OCI-LY1 (cell line): ENCODE measurements around the gene ZNF507.

Source experiments
- H2AFZ ChIP-seq: fragments of 200-600 bp; sonication (generic), shearing (Covaris generic); 2 replicates; pipeline ENCODE4 v1.6.0; 2014; ENCODE audit warnings: antibody characterized with exemption, mild to moderate bottlenecking, low read length
- H3F3A ChIP-seq: fragments of 200-600 bp; sonication (generic), shearing (Covaris generic); 2 replicates; pipeline ENCODE4 v1.6.0; 2014; ENCODE audit warnings: mild to moderate bottlenecking, antibody characterized with exemption, low read length, moderate library complexity; ENCODE audit not compliant: insufficient read depth
- H3K27ac ChIP-seq: fragments of 200-600 bp; sonication (generic); 2 replicates; pipeline ENCODE4 v1.5.1; 2014; ENCODE audit warnings: low read length, mixed run types, mild to moderate bottlenecking, low read depth; ENCODE audit not compliant: poor library complexity, severe bottlenecking
- H3K27me3 ChIP-seq: fragments of 200-600 bp; sonication (generic); 2 replicates; pipeline ENCODE4 v1.6.0; 2014; ENCODE audit warnings: antibody characterized with exemption, mild to moderate bottlenecking, low read length, moderate library complexity; ENCODE audit not compliant: insufficient read depth
- H3K36me3 ChIP-seq: fragments of 200-600 bp; sonication (generic); 2 replicates; pipeline ENCODE4 v1.6.1; 2014; ENCODE audit warnings: mild to moderate bottlenecking, antibody characterized with exemption, low read length, moderate library complexity, mixed read lengths; ENCODE audit not compliant: insufficient read depth
- H3K4me1 ChIP-seq: fragments of 200-600 bp; sonication (generic); 2 replicates; pipeline ENCODE4 v1.5.1; 2014; ENCODE audit warnings: mild to moderate bottlenecking, low read length, moderate library complexity; ENCODE audit not compliant: insufficient read depth, severe bottlenecking
- H3K4me2 ChIP-seq: fragments of 200-600 bp; sonication (generic), shearing (Covaris generic); 2 replicates; pipeline ENCODE4 v1.6.1; 2014; ENCODE audit warnings: low read length
- H3K4me3 ChIP-seq: fragments of 200-600 bp; sonication (generic); 2 replicates; pipeline ENCODE4 v1.5.1; 2014; ENCODE audit warnings: low read length, low read depth, mild to moderate bottlenecking, mixed read lengths; ENCODE audit not compliant: poor library complexity, severe bottlenecking
- H3K79me2 ChIP-seq: fragments of 200-600 bp; shearing (Covaris generic); 2 replicates; pipeline ENCODE4 v1.6.1; 2016; ENCODE audit warnings: mixed run types, low read length, mixed read lengths; ENCODE audit not compliant: insufficient read depth
- H3K9ac ChIP-seq: fragments of 200-600 bp; sonication (generic), shearing (Covaris generic); 2 replicates; pipeline ENCODE4 v1.6.1; 2014; ENCODE audit warnings: mild to moderate bottlenecking, low read length, mixed read lengths
- H3K9me2 ChIP-seq: fragments of 200-600 bp; sonication (generic), shearing (Covaris generic); 2 replicates; pipeline ENCODE4 v1.6.1; 2014; ENCODE audit warnings: low read depth, mild to moderate bottlenecking, low read length, mixed read lengths
- H3K9me3 ChIP-seq: fragments of 200-600 bp; shearing (Covaris generic); 2 replicates; pipeline ENCODE4 v1.6.1; 2014; ENCODE audit warnings: low read length, mixed read lengths
- H4K20me1 ChIP-seq: fragments of 200-600 bp; sonication (generic), shearing (Covaris generic); 2 replicates; pipeline ENCODE4 v1.6.0; 2016; ENCODE audit warnings: mild to moderate bottlenecking, low read length; ENCODE audit not compliant: insufficient read depth
- EZH2 ChIP-seq: fragments of 200-600 bp; sonication (generic), shearing (Covaris generic); IDR thresholded peaks from 2 replicates; pipeline ENCODE4 v1.8.0; 2017; ENCODE audit warnings: borderline replicate concordance, mixed run types, mild to moderate bottlenecking, antibody characterized with exemption, low read length, moderate library complexity, mixed read lengths
- TF ChIP-seq, protein P1 (sequence below): fragments of 200-600 bp; sonication (generic), shearing (Covaris generic); IDR thresholded peaks from 2 replicates; pipeline ENCODE4 v1.5.1; 2017; ENCODE audit warnings: mild to moderate bottlenecking, antibody characterized with exemption, low read length, moderate library complexity, mixed read lengths

ZNF507 gene

GRCh38 chr19:32309711-32310390 lies 35.6 kb upstream of the ZNF507 start:
- no peak overlapping the region for H3K9ac ChIP-seq
- H3F3A ChIP-seq, result no peaks in the 10 kb centered on the region
- no peaks in the 10 kb centered on the region for H3K36me3 ChIP-seq
- no peak overlapping the region for H3K27ac ChIP-seq
- H3K4me1 ChIP-seq, result no peaks in the 10 kb centered on the region
- H3K9me2 ChIP-seq, result no peaks in the 10 kb centered on the region
- no peak overlapping the region for H2AFZ ChIP-seq
- TF ChIP-seq EZH2, result no peak
- TF ChIP-seq, protein P1, sequence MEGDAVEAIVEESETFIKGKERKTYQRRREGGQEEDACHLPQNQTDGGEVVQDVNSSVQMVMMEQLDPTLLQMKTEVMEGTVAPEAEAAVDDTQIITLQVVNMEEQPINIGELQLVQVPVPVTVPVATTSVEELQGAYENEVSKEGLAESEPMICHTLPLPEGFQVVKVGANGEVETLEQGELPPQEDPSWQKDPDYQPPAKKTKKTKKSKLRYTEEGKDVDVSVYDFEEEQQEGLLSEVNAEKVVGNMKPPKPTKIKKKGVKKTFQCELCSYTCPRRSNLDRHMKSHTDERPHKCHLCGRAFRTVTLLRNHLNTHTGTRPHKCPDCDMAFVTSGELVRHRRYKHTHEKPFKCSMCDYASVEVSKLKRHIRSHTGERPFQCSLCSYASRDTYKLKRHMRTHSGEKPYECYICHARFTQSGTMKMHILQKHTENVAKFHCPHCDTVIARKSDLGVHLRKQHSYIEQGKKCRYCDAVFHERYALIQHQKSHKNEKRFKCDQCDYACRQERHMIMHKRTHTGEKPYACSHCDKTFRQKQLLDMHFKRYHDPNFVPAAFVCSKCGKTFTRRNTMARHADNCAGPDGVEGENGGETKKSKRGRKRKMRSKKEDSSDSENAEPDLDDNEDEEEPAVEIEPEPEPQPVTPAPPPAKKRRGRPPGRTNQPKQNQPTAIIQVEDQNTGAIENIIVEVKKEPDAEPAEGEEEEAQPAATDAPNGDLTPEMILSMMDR, result no peak
- H3K9me3 ChIP-seq, result no peaks in the 10 kb centered on the region
- H3K79me2 ChIP-seq, result no peaks in the 10 kb centered on the region
- no peaks in the 10 kb centered on the region for H3K27me3 ChIP-seq
- no peak overlapping the region for H3K4me3 ChIP-seq
- no peak overlapping the region for H3K4me2 ChIP-seq
- H4K20me1 ChIP-seq, result no peaks in the 10 kb centered on the region

- Histone ChIP-seq H3K9me3 (no peaks in the 10 kb centered on the region), H3K4me2 (no peak overlapping the region), H3K27ac (no peak overlapping the region), H4K20me1 (no peaks in the 10 kb centered on the region), H3K9ac (no peak overlapping the region), H3K36me3 (no peaks in the 10 kb centered on the region), H3K4me3 (no peak overlapping the region), H3K79me2 (no peaks in the 10 kb centered on the region), H3K9me2 (no peaks in the 10 kb centered on the region), H3K4me1 (no peaks in the 10 kb centered on the region), H2AFZ (no peak overlapping the region), H3K27me3 (no peaks in the 10 kb centered on the region), H3F3A (no peaks in the 10 kb centered on the region)
- no peak for TF ChIP-seq EZH2
- TF ChIP-seq, protein P1, result no peak
These were observed 34.0 kb upstream of the ZNF507 start for GRCh38 chr19:32311371-32311770.

- H3K4me1 ChIP-seq, result no peaks in the 10 kb centered on the region
- no peak overlapping the region for H3K9ac ChIP-seq
- H3K9me2 ChIP-seq, result no peaks in the 10 kb centered on the region
- H3K9me3 ChIP-seq, result no peaks in the 10 kb centered on the region
- TF ChIP-seq, protein P1, result no peak
- TF ChIP-seq EZH2, result no peak
- H3K79me2 ChIP-seq, result no peaks in the 10 kb centered on the region
- no peak overlapping the region for H2AFZ ChIP-seq
- H3F3A ChIP-seq, result no peaks in the 10 kb centered on the region
- no peak overlapping the region for H3K27ac ChIP-seq
- no peaks in the 10 kb centered on the region for H3K36me3 ChIP-seq
- H3K4me2 ChIP-seq, result no peak overlapping the region
- no peaks in the 10 kb centered on the region for H3K27me3 ChIP-seq
- no peaks in the 10 kb centered on the region for H4K20me1 ChIP-seq
- no peak overlapping the region for H3K4me3 ChIP-seq
These were observed 31.7 kb upstream of the ZNF507 start for GRCh38 chr19:32313569-32314265.
